A549 (cell line): ENCODE results near the gene PPAT. TPM values are rescaled to one million over a fixed set of nuclear protein-coding genes. Genes with fewer than 3 reads are reported as not detected.

Source experiments
- ATAC-seq, 2 experiments: fragments of 200-7000 bp in 1 of 2; fragments of >200 bp in 1 of 2; cut with Nextera tagmentation in 1 of 2; cut with Tn5 transposase in 1 of 2; 3 replicates each; pipeline versions ENCODE4 v1.8.0 to v1.9.1; 2018 to 2020; ENCODE audit warnings: mild to moderate bottlenecking in 1 of 2, moderate library complexity in 1 of 2
- CTCF ChIA-PET: fragments of 300-600 bp; sonication (Branson Sonifier 250); formaldehyde crosslinking; extraction: SDS; loops from one replicate; lab custom pipeline; 2021; ENCODE audit warnings: antibody characterized with exemption, inconsistent platforms; lab: Yijun Ruan, JAX
- POLR2A ChIA-PET: fragments of 350-600 bp; formaldehyde crosslinking; extraction: SDS; loops from one replicate; lab custom pipeline; 2021; ENCODE audit warnings: antibody characterized with exemption, inconsistent platforms; lab: Yijun Ruan, JAX
- DNase-seq, 2 experiments: peaks; one replicate each; pipeline versions ENCODE4 v3.0.0 to v3.0.0-alpha.2; 2011 to 2016; ENCODE audit warnings: low read depth in 1 of 2, low spot score in 1 of 2
- FAIRE-seq: peaks from 2 replicates; lab custom pipeline; 2011; peaks lifted over from hg19 to GRCh38; lab: Jason Lieb, UNC
- H3K27ac ChIP-seq, 2 experiments: fragments of >200 bp; sonication (Bioruptor Twin); formaldehyde crosslinking; 3 replicates each; pipeline ENCODE4 v1.5.1; 2016 to 2017
- H3K4me1 ChIP-seq: fragments of >200 bp; sonication (Bioruptor Twin); formaldehyde crosslinking; 3 replicates; pipeline ENCODE4 v1.6.1; 2016
- H3K4me2 ChIP-seq: fragments of >200 bp; sonication (Bioruptor Twin); formaldehyde crosslinking; 3 replicates; pipeline ENCODE4 v1.6.1; 2016
- H3K4me3 ChIP-seq: fragments of >200 bp; sonication (Bioruptor Twin); formaldehyde crosslinking; 3 replicates; pipeline ENCODE4 v1.5.1; 2016
- H3K9me3 ChIP-seq: fragments of >200 bp; sonication (Bioruptor Twin); formaldehyde crosslinking; 3 replicates; pipeline ENCODE4 v1.6.1; 2016
- CBX8 ChIP-seq: fragments of 200-600 bp; sonication (generic); IDR thresholded peaks from 2 replicates; pipeline ENCODE4 v1.6.1; 2016
- EHF ChIP-seq: fragments of 250-450 bp; sonication (Bioruptor Pico); IDR thresholded peaks from 2 replicates; pipeline ENCODE4 v1.5.0; 2020; ENCODE audit warnings: mild to moderate bottlenecking
- EP300 ChIP-seq, 2 experiments: fragments of >200 bp; sonication (Bioruptor Twin); formaldehyde crosslinking; IDR thresholded peaks; 2 replicates in 1 of 2; 3 replicates in 1 of 2; pipeline ENCODE4 v1.6.1; 2016 to 2017
- ESRRA ChIP-seq: fragments of 150-350 bp; IDR thresholded peaks from 2 replicates; pipeline ENCODE4 v1.6.1; 2014; ENCODE audit warnings: mild to moderate bottlenecking, low read length, borderline replicate concordance
- FOSB ChIP-seq: fragments of 250-450 bp; sonication (Bioruptor Pico); IDR thresholded peaks from 2 replicates; pipeline ENCODE4 v1.5.0; 2020; ENCODE audit warnings: mild to moderate bottlenecking, moderate library complexity
- HDAC2 ChIP-seq: fragments of 200-600 bp; sonication (generic); IDR thresholded peaks from 2 replicates; pipeline ENCODE4 v1.6.1; 2016
- HEYL ChIP-seq: fragments of 250-450 bp; sonication (Bioruptor Pico); IDR thresholded peaks from 2 replicates; pipeline ENCODE4 v1.8.0; 2021; ENCODE audit warnings: mild to moderate bottlenecking, moderate library complexity
- HOXA7 ChIP-seq: fragments of 250-450 bp; sonication (Bioruptor Pico); IDR thresholded peaks from 2 replicates; pipeline ENCODE4 v1.5.0; 2020; ENCODE audit warnings: mild to moderate bottlenecking, moderate library complexity
- HOXB13 ChIP-seq: fragments of 250-450 bp; sonication (Bioruptor Pico); IDR thresholded peaks from 2 replicates; pipeline ENCODE4 v1.5.0; 2020; ENCODE audit warnings: low read depth, mild to moderate bottlenecking, moderate library complexity
- KDM1A ChIP-seq: fragments of 200-600 bp; sonication (generic); IDR thresholded peaks from 2 replicates; pipeline ENCODE4 v1.6.1; 2016; ENCODE audit warnings: low read depth, mild to moderate bottlenecking
- MYC ChIP-seq: IDR thresholded peaks from 2 replicates; pipeline ENCODE4 v1.6.1; 2012; ENCODE audit warnings: mild to moderate bottlenecking, inconsistent platforms, low read length, improper control_type of control experiment, borderline replicate concordance
- NPAS2 ChIP-seq: fragments of 250-450 bp; sonication (Bioruptor Pico); IDR thresholded peaks from 2 replicates; pipeline ENCODE4 v1.8.0; 2022; ENCODE audit warnings: mild to moderate bottlenecking, moderate library complexity, borderline replicate concordance
- POLR2A ChIP-seq: IDR thresholded peaks from 2 replicates; pipeline ENCODE4 v1.6.1; 2012; ENCODE audit warnings: mild to moderate bottlenecking, low read length
- RARB ChIP-seq: fragments of 250-450 bp; sonication (Bioruptor Pico); IDR thresholded peaks from 2 replicates; pipeline ENCODE4 v1.8.0; 2021; ENCODE audit warnings: mild to moderate bottlenecking, moderate library complexity
- SMC3 ChIP-seq: fragments of >200 bp; sonication (Bioruptor Twin); formaldehyde crosslinking; IDR thresholded peaks from 3 replicates; pipeline ENCODE4 v1.6.1; 2018; ENCODE audit warnings: inconsistent platforms
- SREBF2 ChIP-seq: fragments of 450-650 bp; IDR thresholded peaks from 2 replicates; pipeline ENCODE4 v1.6.1; 2014; ENCODE audit warnings: mild to moderate bottlenecking, moderate library complexity
- USF2 ChIP-seq: fragments of 450-650 bp; IDR thresholded peaks from 2 replicates; pipeline ENCODE4 v1.6.1; 2014; ENCODE audit warnings: antibody characterized with exemption
- ZC3H11A ChIP-seq: fragments of 450-650 bp; IDR thresholded peaks from 2 replicates; pipeline ENCODE4 v1.6.1; 2014; ENCODE audit warnings: antibody characterized with exemption, mild to moderate bottlenecking
- ZNF302 ChIP-seq: fragments of 250-450 bp; sonication (Bioruptor Pico); IDR thresholded peaks from 2 replicates; pipeline ENCODE4 v1.9.0; 2021; ENCODE audit warnings: inconsistent platforms, mild to moderate bottlenecking, moderate library complexity
- WGBS: methylation state at CpG from one replicate; pipeline ENCODE4 v1.1.6; 2017; ENCODE audit errors: missing lambda C conversion rate; 5-methylcytosine and 5-hydroxymethylcytosine counted together
- polyA plus RNA-seq, 4 experiments: library from polyadenylated mRNA; depleted of rRNA in 3 of 4; stranded (reverse); fragments of >200 nt; fragmentation: RNase III in 1 of 4; extraction: RNeasy Plus Mini Kit Qiagen cat#74134 plus additional on column Dnase treatment in 1 of 4; gene quantifications; 2 replicates in 3 of 4; 3 replicates in 1 of 4; pipeline ENCODE4 v1.2.3, GENCODE V29; 2011 to 2017
- TF ChIP-seq, protein P1 (sequence below): IDR thresholded peaks from 2 replicates; pipeline ENCODE4 v1.6.1; 2012
- TF ChIP-seq, protein P2 (sequence below): fragments of 200-600 bp; sonication (generic); IDR thresholded peaks from 2 replicates; pipeline ENCODE4 v1.6.1; 2016; ENCODE audit warnings: antibody characterized with exemption, mild to moderate bottlenecking, moderate library complexity
- TF ChIP-seq, protein P3 (sequence below): IDR thresholded peaks from 2 replicates; pipeline ENCODE4 v1.6.1; 2012

Gene PPAT
- polyA plus RNA-seq, 2 of the 4 experiments (the other 2 are of a cell fraction): 22.8 to 26.7 TPM

DNA sequence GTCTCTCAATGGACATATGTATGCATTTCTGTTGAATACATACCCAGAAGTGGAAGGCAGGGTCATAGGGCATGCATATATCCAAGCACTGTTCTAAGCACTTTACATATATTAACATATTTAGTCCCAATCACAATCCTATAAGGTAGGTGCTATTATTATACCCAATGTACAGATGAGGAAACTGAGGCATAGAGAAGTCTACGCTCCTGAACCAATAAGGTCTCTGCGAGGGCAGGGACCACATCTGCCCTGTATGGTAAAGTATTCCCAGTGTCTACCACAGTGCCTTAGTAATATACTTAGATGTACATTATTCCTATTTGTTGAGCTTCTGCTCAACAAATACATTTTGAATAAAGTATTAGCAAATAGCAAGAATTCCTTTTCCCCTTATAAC lies 5.2 kb downstream of the PPAT start:
- DNase-seq (no peak), ATAC-seq (no peak), FAIRE-seq (no peak)
- Histone ChIP-seq H3K9me3 (no peaks in the 10 kb centered on the region), H3K4me1 (peaks cover 14% of the 10 kb centered on the region; the same call in 1 of the 3 replicates), H3K4me2 (no peak overlapping the region), H3K27ac (no peak overlapping the region), H3K4me3 (no peak overlapping the region)
- TF ChIP-seq FOSB (CRISPR knock-in tag) (no peak), EHF (CRISPR knock-in tag) (no peak), NPAS2 (CRISPR knock-in tag) (no peak), ESRRA (no peak), KDM1A (no peak), HOXB13 (CRISPR knock-in tag) (no peak), HEYL (CRISPR knock-in tag) (no peak), RARB (CRISPR knock-in tag) (no peak), EP300 (IDR thresholded peaks at IDR 0.05) (no peak), MYC (no peak), ZC3H11A (no peak), USF2 (no peak), CBX8 (no peak), HOXA7 (no peak), ZNF302 (CRISPR knock-in tag) (no peak), POLR2A (no peak)
- TF ChIP-seq, protein P1, sequence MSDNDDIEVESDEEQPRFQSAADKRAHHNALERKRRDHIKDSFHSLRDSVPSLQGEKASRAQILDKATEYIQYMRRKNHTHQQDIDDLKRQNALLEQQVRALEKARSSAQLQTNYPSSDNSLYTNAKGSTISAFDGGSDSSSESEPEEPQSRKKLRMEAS: no peak
- TF ChIP-seq, protein P2, sequence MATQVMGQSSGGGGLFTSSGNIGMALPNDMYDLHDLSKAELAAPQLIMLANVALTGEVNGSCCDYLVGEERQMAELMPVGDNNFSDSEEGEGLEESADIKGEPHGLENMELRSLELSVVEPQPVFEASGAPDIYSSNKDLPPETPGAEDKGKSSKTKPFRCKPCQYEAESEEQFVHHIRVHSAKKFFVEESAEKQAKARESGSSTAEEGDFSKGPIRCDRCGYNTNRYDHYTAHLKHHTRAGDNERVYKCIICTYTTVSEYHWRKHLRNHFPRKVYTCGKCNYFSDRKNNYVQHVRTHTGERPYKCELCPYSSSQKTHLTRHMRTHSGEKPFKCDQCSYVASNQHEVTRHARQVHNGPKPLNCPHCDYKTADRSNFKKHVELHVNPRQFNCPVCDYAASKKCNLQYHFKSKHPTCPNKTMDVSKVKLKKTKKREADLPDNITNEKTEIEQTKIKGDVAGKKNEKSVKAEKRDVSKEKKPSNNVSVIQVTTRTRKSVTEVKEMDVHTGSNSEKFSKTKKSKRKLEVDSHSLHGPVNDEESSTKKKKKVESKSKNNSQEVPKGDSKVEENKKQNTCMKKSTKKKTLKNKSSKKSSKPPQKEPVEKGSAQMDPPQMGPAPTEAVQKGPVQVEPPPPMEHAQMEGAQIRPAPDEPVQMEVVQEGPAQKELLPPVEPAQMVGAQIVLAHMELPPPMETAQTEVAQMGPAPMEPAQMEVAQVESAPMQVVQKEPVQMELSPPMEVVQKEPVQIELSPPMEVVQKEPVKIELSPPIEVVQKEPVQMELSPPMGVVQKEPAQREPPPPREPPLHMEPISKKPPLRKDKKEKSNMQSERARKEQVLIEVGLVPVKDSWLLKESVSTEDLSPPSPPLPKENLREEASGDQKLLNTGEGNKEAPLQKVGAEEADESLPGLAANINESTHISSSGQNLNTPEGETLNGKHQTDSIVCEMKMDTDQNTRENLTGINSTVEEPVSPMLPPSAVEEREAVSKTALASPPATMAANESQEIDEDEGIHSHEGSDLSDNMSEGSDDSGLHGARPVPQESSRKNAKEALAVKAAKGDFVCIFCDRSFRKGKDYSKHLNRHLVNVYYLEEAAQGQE: no peak
- TF ChIP-seq, protein P3, sequence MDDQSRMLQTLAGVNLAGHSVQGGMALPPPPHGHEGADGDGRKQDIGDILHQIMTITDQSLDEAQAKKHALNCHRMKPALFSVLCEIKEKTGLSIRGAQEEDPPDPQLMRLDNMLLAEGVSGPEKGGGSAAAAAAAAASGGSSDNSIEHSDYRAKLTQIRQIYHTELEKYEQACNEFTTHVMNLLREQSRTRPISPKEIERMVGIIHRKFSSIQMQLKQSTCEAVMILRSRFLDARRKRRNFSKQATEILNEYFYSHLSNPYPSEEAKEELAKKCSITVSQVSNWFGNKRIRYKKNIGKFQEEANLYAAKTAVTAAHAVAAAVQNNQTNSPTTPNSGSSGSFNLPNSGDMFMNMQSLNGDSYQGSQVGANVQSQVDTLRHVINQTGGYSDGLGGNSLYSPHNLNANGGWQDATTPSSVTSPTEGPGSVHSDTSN: no peak
- WGBS: 98% methylated on average over 2 of the region's 2 CpGs
- POLR2A ChIA-PET: no interaction called here
- CTCF ChIA-PET: no interaction called here

GRCh38 chr4:56427179-56427578 lies 8.2 kb downstream of the PPAT start:
- FAIRE-seq: no peak
- no peak for ATAC-seq
- H3K4me1 ChIP-seq: peaks cover 10% of the 10 kb centered on the region; the same call in 1 of the 3 replicates
- H3K4me3 ChIP-seq: no peak overlapping the region
- no peaks in the 10 kb centered on the region for H3K9me3 ChIP-seq
- no peak overlapping the region for H3K4me2 ChIP-seq
- CTCF ChIA-PET: no interaction called here
- DNase-seq: no peak
- no peak for TF ChIP-seq HOXB13 (CRISPR knock-in tag)
- TF ChIP-seq SMC3: no peak
- TF ChIP-seq FOSB (CRISPR knock-in tag): no peak
- TF ChIP-seq CBX8: no peak
- TF ChIP-seq ESRRA: no peak
- no peak for TF ChIP-seq NPAS2 (CRISPR knock-in tag)
- no peak for TF ChIP-seq HDAC2
- TF ChIP-seq, protein P3: no peak
- no peak for TF ChIP-seq SREBF2
- TF ChIP-seq, all 56 proteins: peak for 0
- WGBS: 96% methylated on average over 1 of the region's 1 CpG
- POLR2A ChIA-PET: no interaction called here
- no peak overlapping the region for H3K27ac ChIP-seq
